OCI-LY3 (cell line): Measurements from ENCODE around the gene ARHGAP19.

Source experiments
- CTCF ChIP-seq: fragments of 200-600, 300-600 bp; sonication (generic); IDR thresholded peaks from 2 replicates; pipeline ENCODE4 v1.5.1; 2014; ENCODE audit warnings: antibody characterized with exemption, low read length, low read depth
- EZH2phosphoT487 ChIP-seq: fragments of 200-600 bp; shearing (Covaris generic); IDR thresholded peaks from 2 replicates; pipeline ENCODE4 v1.6.1; 2018; ENCODE audit warnings: antibody characterized with exemption, mixed run types, low read depth

GRCh38 chr10:97224483-97225435 is 67.7 kb downstream of the ARHGAP19 start:
- TF ChIP-seq CTCF = no peak
- TF ChIP-seq EZH2phosphoT487 = no peak
